ENCODE data around the gene MYO1D. TPM values are rescaled to one million over a fixed set of nuclear protein-coding genes. Genes with fewer than 3 reads are reported as not detected.

The MYO1D gene
- total RNA-seq, 4 donors from 2014 or later, result 247 to 569 (median 444) TPM

DNA sequence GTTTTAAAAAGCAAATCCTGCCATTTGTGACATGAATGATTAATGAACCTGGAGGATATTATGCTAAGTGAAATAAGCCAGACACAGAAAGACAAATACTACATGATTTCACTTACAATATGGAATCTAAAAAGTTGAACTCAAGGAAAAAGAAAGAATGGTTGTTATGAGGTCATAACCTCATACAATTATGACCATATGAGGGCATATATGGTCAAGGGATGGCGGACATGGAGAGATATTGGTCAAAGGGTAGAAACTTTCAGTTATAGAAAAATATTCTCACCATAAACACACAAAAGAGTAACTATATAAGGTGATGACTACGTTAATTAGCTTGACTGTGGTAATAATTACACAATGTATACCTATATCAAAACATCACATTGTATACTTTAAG lies 56.5 kb downstream of the MYO1D start:
- no peaks in the 10 kb centered on the region for H3K9me3 ChIP-seq
- intact Hi-C loops (cut with DNase I; ENCODE audit: low total_unique reads), result no loop called here
- in situ Hi-C loops (cut with MboI; ENCODE audit: low pct_ligation_motif_present in 1 of 4, low pct_unique_long_range_greater_than_20kb in 1 of 4, low sequenced_read_pairs in 3 of 4), result no loop called here
- no peak overlapping the region for H3K4me3 ChIP-seq
- DNase-seq, result no peak
- peaks cover 5 to 54% (median 34%) of the 10 kb centered on the region in 4 donors for H3K4me1 ChIP-seq
- H3K27ac ChIP-seq, result no peak overlapping the region
- WGBS, 2 donors (ENCODE audit: low coverage in 1 of 2), result 81 to 96% methylated on average over 2 of the region's 2 CpGs
- H3K27me3 ChIP-seq, result no peaks in the 10 kb centered on the region
- H3K36me3 ChIP-seq, result no peaks in the 10 kb centered on the region
- TF ChIP-seq, protein P1, sequence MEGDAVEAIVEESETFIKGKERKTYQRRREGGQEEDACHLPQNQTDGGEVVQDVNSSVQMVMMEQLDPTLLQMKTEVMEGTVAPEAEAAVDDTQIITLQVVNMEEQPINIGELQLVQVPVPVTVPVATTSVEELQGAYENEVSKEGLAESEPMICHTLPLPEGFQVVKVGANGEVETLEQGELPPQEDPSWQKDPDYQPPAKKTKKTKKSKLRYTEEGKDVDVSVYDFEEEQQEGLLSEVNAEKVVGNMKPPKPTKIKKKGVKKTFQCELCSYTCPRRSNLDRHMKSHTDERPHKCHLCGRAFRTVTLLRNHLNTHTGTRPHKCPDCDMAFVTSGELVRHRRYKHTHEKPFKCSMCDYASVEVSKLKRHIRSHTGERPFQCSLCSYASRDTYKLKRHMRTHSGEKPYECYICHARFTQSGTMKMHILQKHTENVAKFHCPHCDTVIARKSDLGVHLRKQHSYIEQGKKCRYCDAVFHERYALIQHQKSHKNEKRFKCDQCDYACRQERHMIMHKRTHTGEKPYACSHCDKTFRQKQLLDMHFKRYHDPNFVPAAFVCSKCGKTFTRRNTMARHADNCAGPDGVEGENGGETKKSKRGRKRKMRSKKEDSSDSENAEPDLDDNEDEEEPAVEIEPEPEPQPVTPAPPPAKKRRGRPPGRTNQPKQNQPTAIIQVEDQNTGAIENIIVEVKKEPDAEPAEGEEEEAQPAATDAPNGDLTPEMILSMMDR (IDR thresholded peaks at IDR 0.05), result no peak
- TF ChIP-seq POLR2AphosphoS5 (IDR thresholded peaks at IDR 0.05) (no peak), EP300 (IDR thresholded peaks at IDR 0.05; ENCODE audit: low read depth) (no peak), POLR2A (IDR thresholded peaks at IDR 0.05) (no peak)

DNA sequence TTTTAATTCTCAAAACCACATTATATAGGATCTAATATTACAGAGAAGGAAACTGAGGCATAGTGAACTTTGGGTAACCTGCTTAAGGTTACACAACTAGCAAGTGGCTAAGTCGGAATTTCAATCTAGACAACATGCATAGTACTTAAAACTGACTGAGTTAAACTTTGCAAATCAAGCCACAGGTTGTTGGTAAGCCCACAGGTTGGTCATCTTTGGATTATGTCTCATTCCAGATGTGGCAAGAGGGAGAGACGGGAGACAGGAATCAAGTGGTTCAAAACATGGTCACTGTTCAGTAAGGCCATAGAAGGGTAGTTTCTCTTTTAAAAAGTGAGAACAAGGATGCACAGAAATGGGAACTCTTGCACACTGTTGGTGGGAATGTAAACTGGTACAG lies 57.1 kb downstream of the MYO1D start:
- in situ Hi-C loops (cut with MboI; ENCODE audit: low pct_ligation_motif_present in 1 of 4, low pct_unique_long_range_greater_than_20kb in 1 of 4, low sequenced_read_pairs in 3 of 4), result no loop called here
- intact Hi-C loops (cut with DNase I; ENCODE audit: low total_unique reads), result no loop called here
- Histone ChIP-seq H3K27me3 (no peaks in the 10 kb centered on the region), H3K9me3 (no peaks in the 10 kb centered on the region), H3K27ac (peak overlapping the region in 1 of 4 donors; percentile 70), H3K4me1 (peaks cover 0 to 47% (median 28%) of the 10 kb centered on the region in 4 donors), H3K4me3 (no peak overlapping the region), H3K36me3 (no peaks in the 10 kb centered on the region)
- no peak for DNase-seq
- WGBS, 2 donors (ENCODE audit: low coverage in 1 of 2), result 89 to 91% methylated on average over 1 to 2 of the region's 2 CpGs
- TF ChIP-seq, protein P1 (IDR thresholded peaks at IDR 0.05), result no peak
- TF ChIP-seq POLR2A (IDR thresholded peaks at IDR 0.05) (no peak), EP300 (IDR thresholded peaks at IDR 0.05; ENCODE audit: low read depth) (no peak), POLR2AphosphoS5 (IDR thresholded peaks at IDR 0.05) (no peak)

DNA sequence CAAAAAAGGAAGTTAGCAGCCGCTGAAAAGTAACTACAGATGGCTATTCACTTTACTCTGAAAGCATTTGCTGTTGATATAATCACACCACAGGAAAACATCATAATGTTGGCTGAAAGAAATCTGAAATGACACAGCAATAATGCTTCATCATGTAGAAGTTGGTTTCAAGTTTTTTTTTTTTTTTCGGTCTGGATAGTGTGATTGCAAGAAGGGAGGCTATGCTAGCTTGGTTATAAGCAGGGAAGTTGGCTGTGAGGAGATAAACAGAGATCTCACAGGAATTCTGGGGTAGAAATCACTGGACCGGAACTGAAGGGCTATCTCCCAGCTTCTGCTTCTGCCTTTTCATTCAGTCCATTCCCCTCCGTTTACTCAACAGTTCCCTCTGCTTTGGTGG lies 57.9 kb downstream of the MYO1D start:
- no peaks in the 10 kb centered on the region for H3K27me3 ChIP-seq
- H3K36me3 ChIP-seq, result no peaks in the 10 kb centered on the region
- no peaks in the 10 kb centered on the region for H3K9me3 ChIP-seq
- no peak for DNase-seq
- no peak overlapping the region for H3K4me3 ChIP-seq
- 33 to 44% methylated on average over 4 of the region's 4 CpGs for WGBS, 2 donors (ENCODE audit: low coverage in 1 of 2)
- intact Hi-C loops (cut with DNase I; ENCODE audit: low total_unique reads) (no loop called here), in situ Hi-C loops (cut with MboI; ENCODE audit: low pct_ligation_motif_present in 1 of 4, low pct_unique_long_range_greater_than_20kb in 1 of 4, low sequenced_read_pairs in 3 of 4) (no loop called here)
- peaks cover 0 to 40% (median 21%) of the 10 kb centered on the region in 4 donors for H3K4me1 ChIP-seq
- H3K27ac ChIP-seq, result peak overlapping the region in 3 of 4 donors; percentile 27 to 70 (median 30)
- TF ChIP-seq POLR2A (IDR thresholded peaks at IDR 0.05) (no peak), POLR2AphosphoS5 (IDR thresholded peaks at IDR 0.05) (no peak), EP300 (IDR thresholded peaks at IDR 0.05; ENCODE audit: low read depth) (no peak)
- TF ChIP-seq, protein P1 (IDR thresholded peaks at IDR 0.05), result no peak

DNA sequence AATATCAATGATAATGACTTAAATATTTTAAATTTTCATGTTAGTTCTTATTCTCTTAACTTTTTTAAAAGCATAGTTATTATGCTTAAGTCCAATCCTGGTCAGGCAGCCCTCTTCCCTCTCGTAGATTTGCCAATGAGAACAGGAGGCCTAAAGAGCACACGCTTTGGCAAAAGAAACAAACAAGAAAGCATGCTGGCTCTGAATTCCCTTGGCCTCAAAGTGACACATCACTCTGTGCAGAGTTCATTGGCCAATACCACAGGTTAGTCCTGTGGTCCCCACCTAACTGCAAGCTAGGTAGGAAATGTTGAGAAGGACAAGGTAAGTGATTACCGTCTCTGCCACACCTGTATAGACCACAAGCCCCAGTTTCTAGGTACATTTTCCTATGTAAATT lies 61.5 kb downstream of the MYO1D start:
- in situ Hi-C loops (cut with MboI; ENCODE audit: low pct_ligation_motif_present in 1 of 4, low pct_unique_long_range_greater_than_20kb in 1 of 4, low sequenced_read_pairs in 3 of 4), result no loop called here
- DNase-seq, result no peak
- Histone ChIP-seq H3K27me3 (no peaks in the 10 kb centered on the region), H3K4me1 (peaks cover 0 to 34% (median 12%) of the 10 kb centered on the region in 4 donors), H3K36me3 (no peaks in the 10 kb centered on the region), H3K9me3 (no peaks in the 10 kb centered on the region), H3K4me3 (no peak overlapping the region), H3K27ac (no peak overlapping the region)
- intact Hi-C loops (cut with DNase I; ENCODE audit: low total_unique reads), result no loop called here
- WGBS, 2 donors (ENCODE audit: low coverage in 1 of 2), result 80 to 100% methylated on average over 2 to 3 of the region's 3 CpGs
- TF ChIP-seq EP300 (IDR thresholded peaks at IDR 0.05; ENCODE audit: low read depth) (no peak), POLR2AphosphoS5 (IDR thresholded peaks at IDR 0.05) (no peak), POLR2A (IDR thresholded peaks at IDR 0.05) (no peak)
- TF ChIP-seq, protein P1 (IDR thresholded peaks at IDR 0.05), result no peak
